ENCODE results near the gene ABHD2. TPM values are rescaled to one million over a fixed set of nuclear protein-coding genes. Genes with fewer than 3 reads are reported as not detected.

The ABHD2 gene
- total RNA-seq, 1 experiment from 2014 or later, result 29.7 TPM

GRCh38 chr15:89149501-89150101 is 61.3 kb downstream of the ABHD2 start:
- POLR2A ChIA-PET, result no interaction called here
- TF ChIP-seq SMAD4 (CRISPR knock-in tag; IDR thresholded peaks at IDR 0.05), result no peak
- TF ChIP-seq ERG (CRISPR knock-in tag; IDR thresholded peaks at IDR 0.05), result no peak
- no peak for TF ChIP-seq FOXJ3 (CRISPR knock-in tag; IDR thresholded peaks at IDR 0.05; ENCODE audit: borderline replicate concordance)
- no peak for TF ChIP-seq GTF2I (CRISPR knock-in tag; conservative IDR thresholded peaks at IDR 0.05)
- no peak for TF ChIP-seq ZNF317 (CRISPR knock-in tag; IDR thresholded peaks at IDR 0.05; ENCODE audit: borderline replicate concordance, low read depth)
- TF ChIP-seq SMAD3 (CRISPR knock-in tag; IDR thresholded peaks at IDR 0.05; ENCODE audit: borderline replicate concordance), result no peak
- no peak for TF ChIP-seq STAT6 (CRISPR knock-in tag; conservative IDR thresholded peaks at IDR 0.05; ENCODE audit: low read depth)
- TF ChIP-seq ETV6 (CRISPR knock-in tag; IDR thresholded peaks at IDR 0.05), result no peak
- no peak for TF ChIP-seq RELA (CRISPR knock-in tag; IDR thresholded peaks at IDR 0.05; ENCODE audit: borderline replicate concordance)
- TF ChIP-seq NFYB (CRISPR knock-in tag; conservative IDR thresholded peaks at IDR 0.05; ENCODE audit: low read depth), result no peak
- TF ChIP-seq ZNF512 (CRISPR knock-in tag; IDR thresholded peaks at IDR 0.05; ENCODE audit: borderline replicate concordance), result no peak
- TF ChIP-seq ZNF138 (CRISPR knock-in tag; conservative IDR thresholded peaks at IDR 0.05), result no peak
- no peak for TF ChIP-seq PRRX2 (CRISPR knock-in tag; IDR thresholded peaks at IDR 0.05)
- no peak for TF ChIP-seq ZSCAN18 (CRISPR knock-in tag; IDR thresholded peaks at IDR 0.05)
- TF ChIP-seq CTCF (IDR thresholded peaks at IDR 0.05), result no peak
- TF ChIP-seq ZNF219 (CRISPR knock-in tag; IDR thresholded peaks at IDR 0.05; ENCODE audit: borderline replicate concordance), result no peak
- CTCF ChIA-PET, result interaction anchor here (0.8 to 3.6 kb wide), 7 partner anchors 14 to 272 kb away, joined by 3 to 14 read pairs (median 8); no protein-coding TSS in a partner anchor
- no peak overlapping the region; the same call in 1 of the 2 replicates for H3K27ac Mint-ChIP-seq
- ATAC-seq, result no peak
- peaks cover 9% of the 10 kb centered on the region for H3K36me3 Mint-ChIP-seq
- no peaks in the 10 kb centered on the region for H3K9me3 Mint-ChIP-seq
- peaks cover 16% of the 10 kb centered on the region for H3K4me1 Mint-ChIP-seq
- H3K4me3 Mint-ChIP-seq, result no peak overlapping the region
- DNase-seq (ENCODE audit: low spot score), result no peak
- H3K27me3 Mint-ChIP-seq (ENCODE audit: low read depth), result no peaks in the 10 kb centered on the region

GRCh38 chr15:89150287-89150686 is 62.0 kb downstream of the ABHD2 start:
- ChIA-PET CTCF (interaction anchor here (1.0 to 3.6 kb wide), 6 partner anchors 21 to 273 kb away, joined by 3 to 14 read pairs (median 10); no protein-coding TSS in a partner anchor), POLR2A (no interaction called here)
- ATAC-seq, result no peak
- Mint-ChIP-seq H3K36me3 (peaks cover 11% of the 10 kb centered on the region), H3K27me3 (ENCODE audit: low read depth) (no peaks in the 10 kb centered on the region), H3K4me3 (no peak overlapping the region), H3K4me1 (peaks cover 16% of the 10 kb centered on the region), H3K9me3 (no peaks in the 10 kb centered on the region), H3K27ac (no peak overlapping the region)
- DNase-seq (ENCODE audit: low spot score), result no peak
- TF ChIP-seq ZBTB43 (CRISPR knock-in tag; IDR thresholded peaks at IDR 0.05), result no peak
- TF ChIP-seq ZNF263 (CRISPR knock-in tag; IDR thresholded peaks at IDR 0.05; ENCODE audit: low read depth), result no peak
- no peak for TF ChIP-seq ZNF219 (CRISPR knock-in tag; IDR thresholded peaks at IDR 0.05; ENCODE audit: borderline replicate concordance)
- no peak for TF ChIP-seq TCF7 (CRISPR knock-in tag; IDR thresholded peaks at IDR 0.05; ENCODE audit: low read depth)
- TF ChIP-seq FOXK1 (CRISPR knock-in tag; IDR thresholded peaks at IDR 0.05), result no peak
- TF ChIP-seq NFE2L1 (CRISPR knock-in tag; IDR thresholded peaks at IDR 0.05), result no peak
- TF ChIP-seq ZSCAN18 (CRISPR knock-in tag; IDR thresholded peaks at IDR 0.05), result no peak
- no peak for TF ChIP-seq E2F1 (CRISPR knock-in tag; IDR thresholded peaks at IDR 0.05)
- TF ChIP-seq ETV6 (CRISPR knock-in tag; IDR thresholded peaks at IDR 0.05), result no peak
